GM23338 (cell line): ENCODE measurements around the gene CRISPLD2.

Experiments
- CREB1 ChIP-seq: fragments of 250-450 bp; sonication (Bioruptor Pico); IDR thresholded peaks from 2 replicates; pipeline ENCODE4 v1.5.0; 2020; ENCODE audit warnings: low read depth, mild to moderate bottlenecking, moderate library complexity
- EZH2 ChIP-seq: fragments of 200-600 bp; sonication (generic); IDR thresholded peaks from one replicate; pipeline ENCODE4 v1.8.0; 2017; ENCODE audit warnings: antibody characterized with exemption, mild to moderate bottlenecking, low read depth; ENCODE audit not compliant: unreplicated experiment
- EZH2phosphoT487 ChIP-seq: fragments of 200-600 bp; sonication (generic); IDR thresholded peaks from one replicate; pipeline ENCODE4 v1.8.1; 2018; ENCODE audit warnings: antibody characterized with exemption; ENCODE audit not compliant: unreplicated experiment
- JUNB ChIP-seq: IDR thresholded peaks from one replicate; pipeline ENCODE4 v1.6.1; 2016; ENCODE audit warnings: antibody characterized with exemption; ENCODE audit not compliant: unreplicated experiment
- NANOG ChIP-seq: IDR thresholded peaks from 2 replicates; pipeline ENCODE4 v1.6.1; 2016; ENCODE audit warnings: antibody characterized with exemption, borderline replicate concordance
- POLR2AphosphoS5 ChIP-seq: IDR thresholded peaks from 2 replicates; pipeline ENCODE4 v1.6.1; 2016; ENCODE audit warnings: antibody characterized with exemption, low read depth
- REST ChIP-seq: IDR thresholded peaks from one replicate; pipeline ENCODE4 v1.6.1; 2018; ENCODE audit warnings: antibody characterized with exemption; ENCODE audit not compliant: unreplicated experiment
- ZNF331 ChIP-seq: fragments of 250-450 bp; sonication (Bioruptor Pico); IDR thresholded peaks from 2 replicates; pipeline ENCODE4 v1.5.0; 2020; ENCODE audit warnings: low read depth, mild to moderate bottlenecking, moderate library complexity
- TF ChIP-seq, protein P1 (sequence below), 2 experiments: fragments of 200-600 bp in 1 of 2; sonication (generic) in 1 of 2; conservative IDR thresholded peaks; 2 replicates each; pipeline versions ENCODE4 v1.5.1 to v1.6.1; 2016 to 2017; ENCODE audit warnings: antibody characterized with exemption in 2 of 2, low read depth in 2 of 2, mild to moderate bottlenecking in 2 of 2, moderate library complexity in 1 of 2

DNA sequence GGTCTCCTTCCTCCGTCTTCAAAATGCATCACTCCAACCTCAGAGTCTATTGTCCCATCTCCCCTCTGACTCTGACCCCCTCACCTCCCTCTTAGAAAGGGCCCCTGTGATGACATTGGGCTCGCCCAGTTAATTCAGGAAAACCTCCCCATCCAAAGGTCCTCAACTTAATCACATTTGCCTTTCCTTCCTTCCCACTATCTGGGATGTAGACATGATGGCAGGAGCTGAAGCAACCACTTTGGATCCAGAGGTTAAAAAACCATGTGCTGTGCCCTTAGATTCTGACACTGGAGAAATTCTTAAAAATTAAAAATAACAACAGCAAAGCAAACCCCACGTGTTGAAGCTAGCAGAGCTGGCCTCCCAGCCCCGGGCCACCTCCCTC is 111.3 kb downstream of the CRISPLD2 start:
- TF ChIP-seq, protein P1, sequence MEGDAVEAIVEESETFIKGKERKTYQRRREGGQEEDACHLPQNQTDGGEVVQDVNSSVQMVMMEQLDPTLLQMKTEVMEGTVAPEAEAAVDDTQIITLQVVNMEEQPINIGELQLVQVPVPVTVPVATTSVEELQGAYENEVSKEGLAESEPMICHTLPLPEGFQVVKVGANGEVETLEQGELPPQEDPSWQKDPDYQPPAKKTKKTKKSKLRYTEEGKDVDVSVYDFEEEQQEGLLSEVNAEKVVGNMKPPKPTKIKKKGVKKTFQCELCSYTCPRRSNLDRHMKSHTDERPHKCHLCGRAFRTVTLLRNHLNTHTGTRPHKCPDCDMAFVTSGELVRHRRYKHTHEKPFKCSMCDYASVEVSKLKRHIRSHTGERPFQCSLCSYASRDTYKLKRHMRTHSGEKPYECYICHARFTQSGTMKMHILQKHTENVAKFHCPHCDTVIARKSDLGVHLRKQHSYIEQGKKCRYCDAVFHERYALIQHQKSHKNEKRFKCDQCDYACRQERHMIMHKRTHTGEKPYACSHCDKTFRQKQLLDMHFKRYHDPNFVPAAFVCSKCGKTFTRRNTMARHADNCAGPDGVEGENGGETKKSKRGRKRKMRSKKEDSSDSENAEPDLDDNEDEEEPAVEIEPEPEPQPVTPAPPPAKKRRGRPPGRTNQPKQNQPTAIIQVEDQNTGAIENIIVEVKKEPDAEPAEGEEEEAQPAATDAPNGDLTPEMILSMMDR (conservative IDR thresholded peaks at IDR 0.05; ENCODE audit: low read depth in 2 of 2): no peak
- TF ChIP-seq POLR2AphosphoS5 (no peak), EZH2 (no peak), JUNB (no peak), CREB1 (CRISPR knock-in tag) (no peak), NANOG (no peak), EZH2phosphoT487 (no peak), REST (no peak), ZNF331 (CRISPR knock-in tag) (no peak)
